ENCODE data around the gene TRIM50.
"Not testable (repeated sequence)": the region's sequence is repeated elsewhere in the genome, so short reads cannot be mapped to it uniquely, and the experiment has no call there.

GRCh38 chr7:73267813-73268212, 60.1 kb downstream of the TRIM50 start:
- TF ChIP-seq CTCF, POLR2A (IDR thresholded peaks at IDR 0.05): not testable (repeated sequence)

Measured in heart left ventricle (tissue), 13 donors.